ENCODE data around the gene DLGAP1. TPM values are rescaled to one million over a fixed set of nuclear protein-coding genes. Genes with fewer than 3 reads are reported as not detected.

The DLGAP1 gene
- total and polyA plus RNA-seq, 2 of the 8 experiments (the other 6 are each of a cell fraction or from before 2014, with no cell fraction given): 11.8 to 16.9 TPM

DNA sequence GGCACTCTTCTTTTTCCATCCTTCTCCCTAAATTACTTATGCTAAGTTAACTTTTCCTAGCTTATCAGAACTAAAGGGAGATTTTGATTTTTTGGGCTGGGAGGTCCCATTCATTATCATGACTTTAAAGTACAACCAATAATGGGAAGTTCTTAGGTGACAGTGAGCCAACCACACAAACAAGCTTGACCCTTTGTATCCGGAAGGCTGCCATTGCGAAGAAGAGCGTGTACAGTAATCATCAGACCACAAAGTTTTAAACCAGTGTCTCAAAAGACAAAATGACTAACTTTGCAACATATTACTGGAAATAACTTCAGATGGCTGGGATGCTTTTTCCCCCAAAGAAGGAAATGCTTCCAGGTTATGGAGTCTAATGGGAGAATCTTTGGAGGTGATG, 707.0 kb downstream of the DLGAP1 start:
- no peak for TF ChIP-seq BRCA1 (IDR thresholded peaks at IDR 0.05; ENCODE audit: low read depth, low read length)
- TF ChIP-seq, protein P1, sequence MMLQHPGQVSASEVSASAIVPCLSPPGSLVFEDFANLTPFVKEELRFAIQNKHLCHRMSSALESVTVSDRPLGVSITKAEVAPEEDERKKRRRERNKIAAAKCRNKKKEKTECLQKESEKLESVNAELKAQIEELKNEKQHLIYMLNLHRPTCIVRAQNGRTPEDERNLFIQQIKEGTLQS (IDR thresholded peaks at IDR 0.05; ENCODE audit: insufficient read depth, low read depth, low read length): no peak
- H3K27me3 ChIP-seq (replicated peaks in 1 of 4; ENCODE audit: control insufficient read depth in 3 of 4, extremely low read depth in 1 of 4, insufficient read depth in 3 of 4, low read length in 3 of 4): no peaks in the 10 kb centered on the region
- H3K79me1 ChIP-seq (ENCODE audit: low read depth, low read length): no peaks in the 10 kb centered on the region
- no peaks in the 10 kb centered on the region for H3K9me3 ChIP-seq (ENCODE audit: insufficient read depth in 2 of 2, low read depth in 1 of 2, low read length in 1 of 2)
- no peaks in the 10 kb centered on the region for H4K20me1 ChIP-seq (replicated peaks in 1 of 2; ENCODE audit: control insufficient read depth in 1 of 2, insufficient read depth in 2 of 2, low read length in 2 of 2)
- ChIA-PET POLR2A (ENCODE audit: partially characterized antibody) (no interaction called here), CTCF (ENCODE audit: partially characterized antibody) (interaction anchor here (0.7 kb wide), 1 partner anchor 23 kb away, joined by 3 read pairs; no protein-coding TSS in a partner anchor)
- H3K4me1 ChIP-seq (replicated peaks in 1 of 4; ENCODE audit: control insufficient read depth in 3 of 4, insufficient read depth in 4 of 4, low read length in 3 of 4): no peaks in the 10 kb centered on the region
- H3K4me2 ChIP-seq (ENCODE audit: insufficient read depth in 1 of 2, low read depth in 2 of 2, low read length in 2 of 2): no peak overlapping the region
- DNase-seq (ENCODE audit: low read depth in 1 of 2, low spot score in 2 of 2): no peak
- no peak overlapping the region for H2BK120ac ChIP-seq (replicated peaks; ENCODE audit: low read depth, low read length)
- no peaks in the 10 kb centered on the region for H3K36me3 ChIP-seq (ENCODE audit: control insufficient read depth in 2 of 4, insufficient read depth in 4 of 4, low read length in 3 of 4)
- no peak overlapping the region for H3K56ac ChIP-seq (replicated peaks; ENCODE audit: insufficient read length, low read depth, low read length)
- no peak overlapping the region for H2AFZ ChIP-seq (ENCODE audit: low read length)
- no peak overlapping the region for H4K8ac ChIP-seq (ENCODE audit: extremely low read depth, insufficient read depth, low read length)
- H3K23ac ChIP-seq (ENCODE audit: insufficient read length): no peak overlapping the region
- H2BK20ac ChIP-seq (ENCODE audit: low read length): no peak overlapping the region
- no peaks in the 10 kb centered on the region for H3K79me2 ChIP-seq (ENCODE audit: control insufficient read depth in 1 of 2, insufficient read depth in 2 of 2, low read length in 2 of 2)
- FAIRE-seq: no peak
- WGBS, 2 experiments (ENCODE audit: extremely low coverage in 1 of 2, insufficient coverage in 1 of 2, insufficient read length in 1 of 2, insufficient replicate concordance in 2 of 2, low coverage in 1 of 2, low lambda C conversion rate in 2 of 2, missing lambda C conversion rate in 1 of 2): 84% methylated on average over 3 of the region's 3 CpGs; no CpG with 5 or more reads in 1 of the 2 experiments
- H4K91ac ChIP-seq (replicated peaks; ENCODE audit: insufficient read length, low read length): no peak overlapping the region
- H3K18ac ChIP-seq (ENCODE audit: extremely low read depth, low read length): no peak overlapping the region
- H2AK5ac ChIP-seq (ENCODE audit: low read depth, low read length): no peak overlapping the region
- no peaks in the 10 kb centered on the region for H3K23me2 ChIP-seq (ENCODE audit: low read depth, low read length)
- no peak overlapping the region for H2BK5ac ChIP-seq (ENCODE audit: low read depth, low read length)
- no peak overlapping the region for H3K27ac ChIP-seq (ENCODE audit: low read depth, low read length)
- H3K4ac ChIP-seq (replicated peaks; ENCODE audit: insufficient read length, low read depth, low read length): no peak overlapping the region
- H3K9ac ChIP-seq (replicated peaks in 1 of 4; ENCODE audit: extremely low read depth in 1 of 4, low read depth in 3 of 4, low read length in 3 of 4): no peak overlapping the region
- H2BK15ac ChIP-seq (ENCODE audit: low read length): no peak overlapping the region
- no peak overlapping the region for H2BK12ac ChIP-seq (ENCODE audit: low read depth, low read length)
- no peak overlapping the region for H3K14ac ChIP-seq (ENCODE audit: insufficient read length)
- no peak overlapping the region for H4K5ac ChIP-seq (ENCODE audit: insufficient read length, low read depth, low read length)
- H3K4me3 ChIP-seq (ENCODE audit: extremely low read depth in 1 of 4, insufficient read depth in 2 of 4, low read depth in 3 of 4, low read length in 4 of 4): no peak overlapping the region
